Measurements from ENCODE around the gene PHYKPL.
"Not testable (repeated sequence)": the region's sequence is repeated elsewhere in the genome, so short reads cannot be mapped to it uniquely, and the experiment has no call there.

Gene PHYKPL

GRCh38 chr5:178207917-178208280 is 24.7 kb downstream of the PHYKPL start:
- DNase-seq (ENCODE audit: low spot score), result no peak

- DNase-seq (ENCODE audit: low spot score), result no peak
These were observed 25.3 kb downstream of the PHYKPL start for GRCh38 chr5:178207183-178207916.

- DNase-seq (ENCODE audit: low spot score), result no peak
These were observed 26.2 kb downstream of the PHYKPL start for GRCh38 chr5:178206166-178207101.

GRCh38 chr5:178205749-178206047 is 26.9 kb downstream of the PHYKPL start:
- no peak for DNase-seq (ENCODE audit: low spot score)

- peak; percentile 57 for DNase-seq (ENCODE audit: low spot score)
These were observed 27.5 kb downstream of the PHYKPL start for GRCh38 chr5:178204935-178205748.

GRCh38 chr5:178204182-178204934 is 28.2 kb downstream of the PHYKPL start, which contains the start of gene HNRNPAB:
HNRNPAB (plus strand) TSS chr5:178204533; CDS start chr5:178204838, 305 bp downstream.
- peak; percentile 94 for DNase-seq (ENCODE audit: low spot score)

- DNase-seq (ENCODE audit: low spot score), result no peak
These were observed 28.9 kb downstream of the PHYKPL start for GRCh38 chr5:178203670-178204181.

- no peak for DNase-seq (ENCODE audit: low spot score)
These were observed 30.1 kb downstream of the PHYKPL start for GRCh38 chr5:178202541-178202940.

GRCh38 chr5:178201927-178202235 is 30.7 kb downstream of the PHYKPL start:
- no peak for DNase-seq (ENCODE audit: low spot score)

- no peak for DNase-seq (ENCODE audit: low spot score)
These were observed 31.2 kb downstream of the PHYKPL start for GRCh38 chr5:178201221-178201926.

- no peak for DNase-seq (ENCODE audit: low spot score)
These were observed 32.8 kb downstream of the PHYKPL start for GRCh38 chr5:178199581-178200434.

GRCh38 chr5:178198706-178199105 is 33.9 kb downstream of the PHYKPL start:
- DNase-seq (ENCODE audit: low spot score), result no peak

- not testable (repeated sequence) for DNase-seq (ENCODE audit: low spot score)
These were observed 34.5 kb downstream of the PHYKPL start for GRCh38 chr5:178198151-178198550.

GRCh38 chr5:178196986-178197385 is 35.6 kb downstream of the PHYKPL start:
- DNase-seq (ENCODE audit: low spot score), result no peak

- DNase-seq (ENCODE audit: low spot score), result no peak
These were observed 36.3 kb downstream of the PHYKPL start for GRCh38 chr5:178196281-178196812.

- DNase-seq (ENCODE audit: low spot score), result no peak
These were observed 38.6 kb downstream of the PHYKPL start for GRCh38 chr5:178194026-178194425.

GRCh38 chr5:178193251-178193809 is 39.3 kb downstream of the PHYKPL start:
- no peak for DNase-seq (ENCODE audit: low spot score)

GRCh38 chr5:178192787-178193186 is 39.8 kb downstream of the PHYKPL start:
- no peak for DNase-seq (ENCODE audit: low spot score)

GRCh38 chr5:178192244-178192643 is 40.4 kb downstream of the PHYKPL start:
- no peak for DNase-seq (ENCODE audit: low spot score)

Data from globus pallidus (tissue), 1 donor.